ENCODE results near the gene KIAA1614. TPM values are rescaled to one million over a fixed set of nuclear protein-coding genes. Genes with fewer than 3 reads are reported as not detected.

The KIAA1614 gene
- total RNA-seq, 1 donor from 2014 or later, result 0.56 TPM

DNA sequence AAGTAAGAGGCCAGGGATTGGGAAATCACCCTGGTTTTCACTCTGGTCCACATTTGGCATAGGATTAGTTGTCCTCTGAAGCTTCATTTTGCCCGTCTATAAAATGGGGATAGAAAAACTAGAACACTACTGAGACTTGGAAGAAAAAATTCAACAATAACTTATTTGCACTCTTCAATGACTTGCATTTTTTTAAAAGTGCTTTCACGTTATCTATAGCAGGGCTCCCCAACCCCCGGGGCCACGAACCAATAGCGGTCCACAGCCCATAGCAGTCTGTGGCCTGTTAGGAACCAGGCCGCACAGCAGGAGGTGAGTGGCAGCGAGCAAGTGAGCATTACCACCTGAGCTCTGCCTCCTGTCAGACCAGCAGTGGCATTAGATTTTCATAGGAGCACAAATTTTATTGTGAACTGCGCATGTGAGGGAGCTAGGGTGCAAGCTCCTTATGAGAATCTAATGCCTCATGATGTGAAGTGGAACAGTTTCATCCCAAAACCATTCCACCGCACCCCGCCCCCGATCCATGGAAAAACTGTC is 2.8 kb downstream of the KIAA1614 start:
- no peaks in the 10 kb centered on the region for H3K79me2 ChIP-seq (ENCODE audit: low read depth)
- Mint-ChIP-seq H3K4me3 (no peak overlapping the region), H3K27me3 (ENCODE audit: insufficient read depth, low read depth) (peaks cover 30% of the 10 kb centered on the region), H3K36me3 (no peaks in the 10 kb centered on the region), H3K9me3 (no peaks in the 10 kb centered on the region), H3K4me1 (peaks cover 31% of the 10 kb centered on the region), H3K27ac (no peak overlapping the region)
- H4K20me1 ChIP-seq (ENCODE audit: low read depth), result no peaks in the 10 kb centered on the region
- DNase-seq (ENCODE audit: low spot score), result no peak
- H2AFZ ChIP-seq (replicated peaks), result no peak overlapping the region
- peaks cover 16% of the 10 kb centered on the region for H3F3A ChIP-seq (ENCODE audit: low read depth)
- H3K36me3 ChIP-seq, result no peaks in the 10 kb centered on the region
- H3K4me1 ChIP-seq, result peaks cover 15% of the 10 kb centered on the region
- peaks cover 39% of the 10 kb centered on the region for H3K27me3 ChIP-seq
- H3K9ac ChIP-seq, result no peak overlapping the region
- H3K4me3 ChIP-seq, result no peak overlapping the region
- H3K27ac ChIP-seq, result no peak overlapping the region
- no peaks in the 10 kb centered on the region for H3K9me3 ChIP-seq (ENCODE audit: low read depth)
- no peak overlapping the region for H3K4me2 ChIP-seq
- TF ChIP-seq EZH2 (IDR thresholded peaks at IDR 0.05), result no peak
- TF ChIP-seq, protein P1, sequence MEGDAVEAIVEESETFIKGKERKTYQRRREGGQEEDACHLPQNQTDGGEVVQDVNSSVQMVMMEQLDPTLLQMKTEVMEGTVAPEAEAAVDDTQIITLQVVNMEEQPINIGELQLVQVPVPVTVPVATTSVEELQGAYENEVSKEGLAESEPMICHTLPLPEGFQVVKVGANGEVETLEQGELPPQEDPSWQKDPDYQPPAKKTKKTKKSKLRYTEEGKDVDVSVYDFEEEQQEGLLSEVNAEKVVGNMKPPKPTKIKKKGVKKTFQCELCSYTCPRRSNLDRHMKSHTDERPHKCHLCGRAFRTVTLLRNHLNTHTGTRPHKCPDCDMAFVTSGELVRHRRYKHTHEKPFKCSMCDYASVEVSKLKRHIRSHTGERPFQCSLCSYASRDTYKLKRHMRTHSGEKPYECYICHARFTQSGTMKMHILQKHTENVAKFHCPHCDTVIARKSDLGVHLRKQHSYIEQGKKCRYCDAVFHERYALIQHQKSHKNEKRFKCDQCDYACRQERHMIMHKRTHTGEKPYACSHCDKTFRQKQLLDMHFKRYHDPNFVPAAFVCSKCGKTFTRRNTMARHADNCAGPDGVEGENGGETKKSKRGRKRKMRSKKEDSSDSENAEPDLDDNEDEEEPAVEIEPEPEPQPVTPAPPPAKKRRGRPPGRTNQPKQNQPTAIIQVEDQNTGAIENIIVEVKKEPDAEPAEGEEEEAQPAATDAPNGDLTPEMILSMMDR (IDR thresholded peaks at IDR 0.05), result no peak
- no peak for TF ChIP-seq EZH2phosphoT487 (IDR thresholded peaks at IDR 0.05)

DNA sequence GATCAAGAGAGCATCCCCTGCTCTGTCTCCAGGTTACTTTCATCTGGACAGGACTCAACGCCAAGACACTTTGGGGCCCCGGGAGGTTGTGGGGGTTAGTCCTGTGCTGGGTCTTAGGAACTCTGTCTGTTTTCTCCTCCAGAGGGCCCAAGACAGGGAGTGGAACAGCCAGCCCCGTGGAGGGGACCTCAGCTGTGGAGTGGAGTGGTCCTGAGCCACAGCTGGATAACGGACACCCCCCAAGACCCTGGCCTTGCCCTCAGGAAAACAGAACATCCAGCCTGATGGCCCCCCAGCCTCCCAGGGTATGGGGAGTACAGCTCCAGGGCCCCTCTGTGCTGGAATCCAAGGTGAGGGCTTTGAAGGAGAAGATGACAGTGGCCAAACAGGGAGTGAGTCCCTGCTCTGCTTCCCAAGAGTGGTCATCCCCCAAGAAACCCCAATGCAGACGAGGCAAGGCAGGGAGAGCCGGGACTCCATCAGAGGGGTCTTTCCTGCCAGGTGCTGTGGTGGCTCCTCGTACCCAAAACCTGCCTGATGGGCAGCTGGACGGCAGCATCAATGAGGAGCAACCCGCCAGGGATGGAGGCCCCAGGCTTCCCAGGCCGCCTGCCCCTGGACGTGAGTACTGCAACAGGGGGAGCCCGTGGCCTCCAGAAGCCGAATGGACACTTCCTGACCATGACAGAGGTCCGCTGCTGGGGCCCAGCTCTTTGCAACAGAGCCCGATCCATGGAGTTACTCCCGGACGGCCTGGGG is 3.5 kb downstream of the KIAA1614 start:
- Histone ChIP-seq H3K4me1 (peaks cover 16% of the 10 kb centered on the region), H4K20me1 (ENCODE audit: low read depth) (no peaks in the 10 kb centered on the region), H3K4me2 (no peak overlapping the region), H3F3A (ENCODE audit: low read depth) (peaks cover 14% of the 10 kb centered on the region), H3K27me3 (peaks cover 32% of the 10 kb centered on the region), H3K9me3 (ENCODE audit: low read depth) (no peaks in the 10 kb centered on the region), H2AFZ (replicated peaks) (no peak overlapping the region), H3K79me2 (ENCODE audit: low read depth) (no peaks in the 10 kb centered on the region), H3K36me3 (no peaks in the 10 kb centered on the region), H3K4me3 (no peak overlapping the region), H3K27ac (no peak overlapping the region), H3K9ac (no peak overlapping the region)
- H3K36me3 Mint-ChIP-seq, result no peaks in the 10 kb centered on the region
- H3K4me3 Mint-ChIP-seq, result no peak overlapping the region
- H3K4me1 Mint-ChIP-seq, result peaks cover 35% of the 10 kb centered on the region
- H3K27ac Mint-ChIP-seq, result no peak overlapping the region
- H3K9me3 Mint-ChIP-seq, result no peaks in the 10 kb centered on the region
- no peak for TF ChIP-seq EZH2phosphoT487 (IDR thresholded peaks at IDR 0.05)
- no peak for TF ChIP-seq EZH2 (IDR thresholded peaks at IDR 0.05)
- TF ChIP-seq, protein P1 (IDR thresholded peaks at IDR 0.05), result no peak
- H3K27me3 Mint-ChIP-seq (ENCODE audit: insufficient read depth, low read depth), result peaks cover 28% of the 10 kb centered on the region
- no peak for DNase-seq (ENCODE audit: low spot score)

DNA sequence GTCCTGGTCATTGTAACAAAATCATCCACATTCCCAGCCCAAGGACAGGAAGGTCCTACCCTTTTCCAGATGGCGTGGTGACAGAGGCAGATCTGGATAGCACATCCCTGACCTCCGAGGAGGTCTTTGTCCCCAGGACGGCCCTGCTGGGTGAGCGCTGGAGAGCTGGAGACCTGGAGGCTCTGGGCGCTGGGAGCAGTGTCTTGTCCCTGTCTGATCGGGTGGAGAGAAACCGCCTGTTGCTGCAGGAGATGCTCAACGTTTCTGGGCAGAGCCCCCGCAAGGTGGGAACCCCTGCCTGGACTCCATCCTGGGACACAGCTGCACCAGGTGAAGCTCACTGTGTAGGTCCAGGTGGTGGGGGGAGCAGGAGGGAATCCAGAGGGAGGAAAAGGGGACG is 4.1 kb downstream of the KIAA1614 start:
- Mint-ChIP-seq H3K4me3 (no peak overlapping the region), H3K4me1 (peaks cover 36% of the 10 kb centered on the region), H3K9me3 (no peaks in the 10 kb centered on the region), H3K27ac (no peak overlapping the region), H3K36me3 (no peaks in the 10 kb centered on the region), H3K27me3 (ENCODE audit: insufficient read depth, low read depth) (peaks cover 23% of the 10 kb centered on the region)
- H3K4me2 ChIP-seq, result no peak overlapping the region
- no peak for TF ChIP-seq EZH2 (IDR thresholded peaks at IDR 0.05)
- TF ChIP-seq EZH2phosphoT487 (IDR thresholded peaks at IDR 0.05), result no peak
- TF ChIP-seq, protein P1 (IDR thresholded peaks at IDR 0.05), result no peak
- H3K9ac ChIP-seq, result no peak overlapping the region
- no peak overlapping the region for H3K27ac ChIP-seq
- no peaks in the 10 kb centered on the region for H4K20me1 ChIP-seq (ENCODE audit: low read depth)
- DNase-seq (ENCODE audit: low spot score), result no peak
- peaks cover 22% of the 10 kb centered on the region for H3K4me1 ChIP-seq
- H3K27me3 ChIP-seq, result peaks cover 26% of the 10 kb centered on the region
- H2AFZ ChIP-seq (replicated peaks), result no peak overlapping the region
- H3K36me3 ChIP-seq, result no peaks in the 10 kb centered on the region
- H3F3A ChIP-seq (ENCODE audit: low read depth), result peaks cover 8% of the 10 kb centered on the region
- no peak overlapping the region for H3K4me3 ChIP-seq
- H3K9me3 ChIP-seq (ENCODE audit: low read depth), result no peaks in the 10 kb centered on the region
- no peaks in the 10 kb centered on the region for H3K79me2 ChIP-seq (ENCODE audit: low read depth)

Measured in neural progenitor cell (in vitro differentiated cells).